ENCODE measurements around the gene FBXW9. TPM values are rescaled to one million over a fixed set of nuclear protein-coding genes. Genes with fewer than 3 reads are reported as not detected.

Gene FBXW9
- total and polyA plus RNA-seq, 2 of the 4 experiments (the other 2 are of a cell fraction): 9.5 to 14.2 TPM

DNA sequence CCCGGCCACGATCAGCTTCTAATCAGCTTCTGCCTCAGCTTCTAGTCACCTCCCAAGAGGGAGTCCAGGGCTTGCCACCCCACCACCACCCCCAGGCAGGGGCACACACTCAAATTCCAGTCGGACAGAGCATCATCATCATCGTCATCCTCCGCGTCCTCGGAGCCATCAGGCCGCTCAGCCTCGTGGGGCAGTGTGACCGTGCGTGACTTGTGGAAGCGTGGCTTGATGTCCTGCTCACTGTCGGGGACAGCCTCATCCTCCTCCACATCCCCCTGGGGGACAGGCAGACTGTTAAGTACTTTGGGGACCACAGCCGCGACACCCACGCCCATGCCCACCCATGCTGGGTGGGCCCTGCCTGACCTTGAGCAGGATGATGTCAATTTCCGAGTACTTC lies 14.8 kb upstream of the FBXW9 start:
- no peak for DNase-seq
- Histone ChIP-seq H3K36me3 (ENCODE audit: control insufficient read depth, insufficient read depth, low read length) (peaks cover 67% of the 10 kb centered on the region), H3K4me3 (ENCODE audit: insufficient read depth, low read depth, low read length) (no peak overlapping the region), H3K27me3 (ENCODE audit: control insufficient read depth, insufficient read depth, low read length) (no peaks in the 10 kb centered on the region), H3K56ac (ENCODE audit: extremely low read depth, insufficient read depth, low read length) (no peak overlapping the region), H3K18ac (ENCODE audit: low read depth, low read length) (no peak overlapping the region), H3K23ac (ENCODE audit: low read depth, low read length) (no peak overlapping the region), H4K8ac (ENCODE audit: low read depth in 2 of 2, low read length in 2 of 2) (no peak overlapping the region), H3K4me1 (ENCODE audit: control insufficient read depth, insufficient read depth, low read length) (no peaks in the 10 kb centered on the region), H3K9me3 (ENCODE audit: control insufficient read depth, insufficient read depth, low read length) (no peaks in the 10 kb centered on the region), H3K4me2 (ENCODE audit: low read depth, low read length) (no peak overlapping the region), H2BK5ac (ENCODE audit: low read depth, low read length, poor library complexity, severe bottlenecking) (no peak overlapping the region), H2BK15ac (ENCODE audit: low read depth, low read length) (no peak overlapping the region), H3K27ac (ENCODE audit: insufficient read depth, low read length) (no peak overlapping the region), H2BK20ac (ENCODE audit: low read depth, low read length) (no peak overlapping the region), H2AFZ (replicated peaks; ENCODE audit: low read length, poor library complexity) (peak overlapping the region; percentile 23), H4K5ac (ENCODE audit: low read depth, low read length) (no peak overlapping the region), H3K79me1 (ENCODE audit: low read depth in 1 of 2, low read length in 2 of 2) (peaks cover 18 to 44% of the 10 kb centered on the region in 2 experiments), H2AK9ac (replicated peaks; ENCODE audit: low read depth, low read length, poor library complexity) (peak overlapping the region; percentile 55), H3K4ac (ENCODE audit: low read depth, low read length) (no peak overlapping the region), H2BK120ac (ENCODE audit: low read depth, low read length) (no peak overlapping the region), H3K14ac (replicated peaks; ENCODE audit: low read depth, low read length) (no peak overlapping the region), H4K91ac (ENCODE audit: insufficient read depth, low read depth, low read length) (no peak overlapping the region), H3K9me1 (ENCODE audit: insufficient read depth, low read length) (no peaks in the 10 kb centered on the region), H4K20me1 (ENCODE audit: insufficient read depth, low read length) (peaks cover 11% of the 10 kb centered on the region), H2AK5ac (ENCODE audit: low read depth, low read length) (no peak overlapping the region), H3K9ac (ENCODE audit: low read depth, low read length) (no peak overlapping the region)
- ATAC-seq (ENCODE audit: low read depth): no peak
- no peak for TF ChIP-seq RCOR1 (IDR thresholded peaks at IDR 0.05; ENCODE audit: insufficient replicate concordance, low read length)
- TF ChIP-seq RAD21 (IDR thresholded peaks at IDR 0.05; ENCODE audit: low read length): no peak
- TF ChIP-seq POLR2A (IDR thresholded peaks at IDR 0.05; ENCODE audit: low read depth, low read length): no peak
- TF ChIP-seq CEBPB (IDR thresholded peaks at IDR 0.05; ENCODE audit: low read depth, low read length): no peak
- TF ChIP-seq CTCF (conservative IDR thresholded peaks at IDR 0.05; ENCODE audit: low read depth, low read length): no peak
- TF ChIP-seq NFE2L2 (IDR thresholded peaks at IDR 0.05; ENCODE audit: low read depth, low read length): no peak
- no peak for TF ChIP-seq SMC3 (IDR thresholded peaks at IDR 0.05; ENCODE audit: low read depth, low read length)
- no TSS peak for BruUV-seq (replicated peaks)
- ChIA-PET POLR2A (ENCODE audit: unreplicated experiment) (no interaction called here), CTCF (interaction anchor here (0.6 kb wide), 1 partner anchor 351 kb away, joined by 3 read pairs; no protein-coding TSS in a partner anchor)
- intact Hi-C loops (cut with micrococcal nuclease) (no loop called here), in situ Hi-C loops (cut with MboI; ENCODE audit: low sequenced_read_pairs) (no loop called here), dilution Hi-C loops (cut with HindIII; ENCODE audit: low sequenced_read_pairs, unreplicated experiment) (no loop called here)
- whole genome bisulfite sequencing, 2 experiments (ENCODE audit: extremely low coverage in 2 of 2, insufficient read length in 1 of 2): 98% methylated on average over 7 of the region's 17 CpGs; no CpG with 5 or more reads in 1 of the 2 experiments

Measured in IMR-90 (cell line).